ENCODE results near the gene G6PC3.
A peak's percentile ranks its signal among the peaks of the same experiment; 100 is the strongest.

G6PC3 gene

DNA sequence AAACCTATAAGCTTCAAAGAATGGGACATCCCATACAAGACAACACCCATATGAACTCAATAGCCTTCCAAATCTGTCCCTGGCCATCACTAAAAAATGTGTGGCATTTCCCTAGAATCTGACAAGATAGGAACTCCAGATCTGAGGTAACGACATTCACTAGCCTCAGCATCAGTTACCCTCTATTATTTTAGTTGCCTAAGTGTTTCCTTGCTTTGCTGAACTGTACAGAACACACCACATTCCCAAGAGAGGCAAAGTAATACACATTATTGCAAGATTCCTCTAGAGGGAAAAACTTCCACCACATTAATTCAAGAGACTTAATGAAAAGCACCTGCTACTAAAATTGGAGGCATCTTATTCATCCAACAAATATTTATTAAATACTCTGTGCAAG is 9.1 kb upstream of the G6PC3 start:
- no peak for DNase-seq (ENCODE audit: low spot score)

DNA sequence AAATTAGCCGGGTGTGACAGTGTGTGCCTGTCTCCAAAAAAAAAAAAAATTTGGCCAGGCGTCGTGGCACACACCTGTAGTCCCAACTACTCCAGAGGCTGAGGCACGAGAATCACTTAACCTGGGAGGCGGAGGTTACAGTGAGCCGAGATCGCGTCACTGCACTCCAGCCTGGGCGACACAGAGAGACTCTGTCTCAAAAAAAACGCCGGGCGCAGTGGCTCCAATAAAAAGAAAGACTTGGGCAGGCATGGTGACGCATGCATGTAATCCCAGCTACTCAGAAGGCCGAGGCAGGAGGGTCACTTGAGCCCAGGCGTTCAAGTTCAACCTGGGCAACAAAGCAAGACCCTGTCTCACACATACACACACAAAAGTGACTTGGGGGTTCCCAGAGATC is 7.7 kb upstream of the G6PC3 start:
- DNase-seq (ENCODE audit: low spot score) = no peak

DNA sequence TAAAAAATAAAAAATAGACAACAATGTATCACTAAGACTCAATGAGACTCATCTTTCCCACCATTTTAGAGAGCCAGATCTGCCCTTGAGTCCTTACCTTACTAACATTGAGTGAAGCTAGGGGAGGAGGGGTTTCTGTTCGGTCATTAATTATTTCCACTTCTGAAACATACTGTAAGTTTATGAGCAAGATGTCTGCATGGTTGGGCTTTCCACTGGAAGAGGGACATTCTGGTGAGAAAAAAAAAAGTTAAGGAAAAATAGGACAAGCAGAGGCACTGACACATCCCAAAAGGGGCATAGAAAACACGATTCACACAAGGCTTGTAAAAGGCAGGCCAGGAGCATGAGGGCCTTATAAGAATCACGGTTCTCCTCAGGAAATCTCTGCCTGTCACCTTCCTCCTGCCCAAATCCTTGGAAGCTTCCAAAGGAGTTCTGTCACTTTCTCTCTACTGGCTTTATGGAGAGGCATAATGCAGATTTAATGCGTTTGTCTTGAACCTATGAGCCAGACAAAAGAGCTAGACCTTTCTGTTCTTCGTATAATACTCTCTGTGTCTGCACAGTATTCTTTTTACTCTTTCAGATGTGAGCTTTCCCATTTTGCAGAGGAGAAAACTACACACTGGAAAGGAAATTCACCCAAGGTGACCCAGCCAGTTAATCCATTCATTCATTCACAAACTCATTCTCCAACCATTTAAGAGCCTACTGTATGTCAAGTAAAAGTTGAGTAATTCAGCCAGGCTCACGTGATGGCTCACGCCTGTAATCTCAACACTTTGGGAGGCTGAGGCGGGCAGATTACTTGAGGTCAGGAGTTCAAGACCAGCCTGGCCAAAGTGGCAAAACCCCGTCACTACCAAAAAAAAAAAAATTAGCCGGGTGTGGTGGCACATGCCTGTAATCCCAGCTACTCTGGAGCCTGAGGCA is 6.6 kb upstream of the G6PC3 start:
- DNase-seq (ENCODE audit: low spot score) = peak; percentile 42

GRCh38 chr17:44065668-44066203 is 4.8 kb upstream of the G6PC3 start:
- DNase-seq (ENCODE audit: low spot score) = peak; percentile 30

- DNase-seq (ENCODE audit: low spot score) = peak; percentile 91
Observed at GRCh38 chr17:44066204-44066930, 4.2 kb upstream of the G6PC3 start, which contains the start of gene LSM12. Gene LSM12, minus strand, starts transcription at chr17:44066671. Its CDS starts 84 bp downstream, at chr17:44066587.

DNA sequence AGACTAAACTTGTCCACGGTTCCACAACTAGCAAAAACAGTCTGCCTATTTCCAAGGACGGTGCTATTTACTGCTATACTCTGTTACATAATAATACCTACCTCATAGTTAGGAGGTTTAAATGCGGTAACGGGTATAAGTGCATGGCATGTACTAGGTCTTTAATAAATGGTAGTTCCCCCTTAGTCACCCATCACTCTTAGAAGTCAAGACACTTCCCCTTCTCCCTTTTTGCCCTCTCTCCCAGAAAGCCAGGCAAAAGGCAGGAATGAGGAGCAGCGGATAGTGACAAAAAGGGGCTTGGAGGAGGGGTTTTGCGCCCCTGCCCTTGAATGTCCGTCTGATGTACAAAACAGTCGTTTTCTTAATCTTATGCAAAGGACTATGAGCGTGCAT is 3.0 kb upstream of the G6PC3 start:
- no peak for DNase-seq (ENCODE audit: low spot score)

DNA sequence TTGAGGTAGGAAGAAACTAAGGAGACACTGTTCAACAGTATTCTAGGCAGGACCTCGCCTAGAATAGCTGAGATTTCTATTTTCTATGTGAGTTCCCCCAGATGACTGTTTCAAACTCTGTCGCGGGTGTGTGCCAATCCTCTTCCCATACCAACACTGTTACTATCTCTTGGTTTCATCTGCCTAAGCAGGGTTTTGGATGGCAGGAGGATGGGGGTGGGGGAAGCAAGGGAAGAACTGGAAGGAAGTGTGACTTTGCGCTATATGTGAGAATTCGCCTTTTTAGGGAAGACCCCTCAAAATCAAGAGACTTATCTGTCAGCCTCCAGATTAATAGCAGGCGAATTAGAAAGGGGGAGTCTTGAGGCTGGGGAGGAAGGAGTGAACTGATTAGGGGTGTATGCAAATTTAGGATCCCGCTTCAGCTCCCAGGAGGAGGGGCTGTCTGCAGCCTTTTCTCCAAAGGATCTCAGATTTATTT is 521 bp upstream of the G6PC3 start:
- peak; percentile 69 for DNase-seq (ENCODE audit: low spot score)

DNA sequence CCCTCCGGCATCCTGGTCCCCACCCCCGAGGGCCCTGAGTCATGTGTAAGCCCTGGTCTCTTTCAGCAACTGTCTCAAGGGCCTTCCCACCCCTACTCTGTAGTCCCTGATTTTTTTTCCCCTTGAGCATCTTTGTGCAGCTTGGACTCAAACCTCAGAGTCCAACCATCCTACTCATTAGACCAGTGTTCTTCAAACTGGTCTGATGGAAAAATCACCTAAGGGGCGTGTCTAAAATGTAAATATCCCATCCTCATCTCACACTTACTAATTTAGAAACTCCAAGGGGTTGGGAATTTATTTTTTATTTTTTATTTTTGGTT is 624 bp downstream of the G6PC3 start:
- peak; percentile 88 for DNase-seq (ENCODE audit: low spot score)

DNA sequence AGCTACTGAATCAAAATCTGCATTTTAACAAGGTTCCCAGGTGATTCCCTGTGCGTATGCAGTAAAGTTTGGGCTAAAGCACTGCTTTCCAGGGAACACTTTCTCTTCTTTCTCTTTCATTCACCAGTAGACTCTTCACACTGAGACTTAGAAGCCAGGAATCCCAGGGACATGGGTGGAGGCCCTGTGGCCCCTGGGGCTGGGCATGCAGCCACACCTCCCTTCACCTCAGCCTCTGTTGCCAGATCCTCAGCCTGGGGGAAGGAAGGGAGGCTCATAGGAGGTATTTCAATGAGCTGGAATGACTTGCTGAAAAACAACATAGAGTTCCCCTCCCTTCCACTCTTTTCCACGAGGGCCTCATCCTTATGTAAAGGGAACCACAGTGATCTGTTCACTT is 1.2 kb downstream of the G6PC3 start:
- no peak for DNase-seq (ENCODE audit: low spot score)

DNA sequence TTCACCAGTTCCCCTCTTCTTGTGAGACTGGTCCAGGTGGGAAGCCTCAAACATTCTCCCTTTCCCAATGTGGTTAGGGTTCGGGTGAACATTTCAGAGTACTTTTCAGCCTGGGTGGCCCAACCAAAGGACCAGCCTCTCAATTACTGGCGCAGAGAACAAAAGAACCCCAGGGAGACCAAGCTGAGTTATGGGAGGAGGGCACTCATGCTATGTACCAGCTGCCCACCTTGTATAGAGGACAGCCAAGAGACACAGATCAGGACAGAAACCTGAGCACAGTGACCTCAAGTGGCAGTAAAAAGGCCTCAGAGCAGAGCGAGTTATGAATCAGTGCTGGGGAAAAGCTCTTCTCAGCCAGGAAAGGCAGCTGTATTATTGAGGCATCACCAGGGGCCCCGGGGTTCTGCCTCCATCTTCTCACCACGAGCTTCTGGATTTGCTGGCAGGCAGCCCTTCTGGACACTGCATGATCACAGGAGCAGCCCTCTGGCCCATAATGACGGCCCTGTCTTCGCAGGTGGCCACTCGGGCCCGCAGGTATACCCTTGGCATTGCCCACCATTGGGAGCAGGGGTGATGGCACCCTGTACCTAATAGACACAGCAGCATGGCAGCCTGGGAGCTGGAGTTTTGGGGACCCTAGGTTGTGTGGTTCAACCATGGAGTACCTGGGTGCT is 3.8 kb downstream of the G6PC3 start:
- DNase-seq (ENCODE audit: low spot score) = no peak

DNA sequence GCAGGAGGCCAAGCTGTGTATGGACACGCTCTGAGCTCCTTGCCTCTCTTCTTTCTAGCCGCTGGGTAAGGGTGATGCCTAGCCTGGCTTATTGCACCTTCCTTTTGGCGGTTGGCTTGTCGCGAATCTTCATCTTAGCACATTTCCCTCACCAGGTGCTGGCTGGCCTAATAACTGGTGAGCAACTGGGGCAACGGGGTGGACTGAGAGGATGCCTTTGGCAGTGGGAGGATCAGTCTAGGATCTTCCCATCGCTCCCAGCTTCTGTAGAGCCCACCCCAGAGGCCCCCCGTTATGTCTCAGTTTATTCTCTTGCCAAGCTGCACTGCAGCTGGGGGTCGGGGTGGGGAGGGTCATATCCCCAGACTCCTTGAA is 4.4 kb downstream of the G6PC3 start:
- DNase-seq (ENCODE audit: low spot score) = no peak

DNA sequence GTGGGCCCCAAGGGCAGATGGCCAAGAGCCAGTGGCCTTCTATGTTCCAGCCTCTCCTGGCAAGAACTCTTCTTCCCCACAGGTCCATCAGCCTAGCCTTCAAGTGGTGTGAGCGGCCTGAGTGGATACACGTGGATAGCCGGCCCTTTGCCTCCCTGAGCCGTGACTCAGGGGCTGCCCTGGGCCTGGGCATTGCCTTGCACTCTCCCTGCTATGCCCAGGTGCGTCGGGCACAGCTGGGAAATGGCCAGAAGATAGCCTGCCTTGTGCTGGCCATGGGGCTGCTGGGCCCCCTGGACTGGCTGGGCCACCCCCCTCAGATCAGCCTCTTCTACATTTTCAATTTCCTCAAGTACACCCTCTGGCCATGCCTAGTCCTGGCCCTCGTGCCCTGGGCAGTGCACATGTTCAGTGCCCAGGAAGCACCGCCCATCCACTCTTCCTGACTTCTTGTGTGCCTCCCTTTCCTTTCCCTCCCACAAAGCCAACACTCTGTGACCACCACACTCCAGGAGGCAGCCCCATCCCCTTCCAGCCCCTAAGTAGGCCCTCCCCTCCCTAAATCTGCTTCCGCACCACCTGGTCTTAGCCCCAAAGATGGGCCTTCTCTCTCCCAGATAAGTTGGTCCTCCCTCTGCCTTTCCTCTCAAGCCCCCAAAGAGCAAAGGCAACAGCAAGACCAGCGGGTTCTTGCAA is 5.2 kb downstream of the G6PC3 start:
- no peak for DNase-seq (ENCODE audit: low spot score)

- no peak for DNase-seq (ENCODE audit: low spot score)
Observed at GRCh38 chr17:44076716-44077594, 6.4 kb downstream of the G6PC3 start.

GRCh38 chr17:44077595-44077909 is 7.0 kb downstream of the G6PC3 start:
- DNase-seq (ENCODE audit: low spot score) = no peak

DNA sequence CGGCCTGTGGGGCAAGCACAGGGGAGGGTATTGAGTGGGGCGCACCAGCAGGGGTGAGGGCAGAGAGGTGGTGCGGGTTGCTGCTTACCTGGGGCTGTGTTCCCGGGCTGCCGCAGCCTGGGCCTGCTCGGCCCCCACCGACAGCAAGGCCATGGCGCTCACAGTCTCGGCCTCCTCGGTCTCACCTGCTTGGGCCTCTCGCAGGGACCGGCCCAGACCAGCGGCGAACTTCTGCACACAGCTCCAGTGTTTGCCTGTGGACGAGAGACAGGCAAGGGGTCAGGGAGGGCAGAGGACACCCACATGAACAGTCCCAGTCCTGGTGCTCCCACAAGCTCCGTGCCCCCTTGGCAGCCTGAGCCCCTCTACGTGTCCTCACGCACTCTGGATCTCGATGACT is 7.9 kb downstream of the G6PC3 start:
- no peak for DNase-seq (ENCODE audit: low spot score)

- no peak for DNase-seq (ENCODE audit: low spot score)
Observed at GRCh38 chr17:44079877-44080821, 9.6 kb downstream of the G6PC3 start.

- DNase-seq (ENCODE audit: low spot score) = no peak
Observed at GRCh38 chr17:44081681-44082080, 11.1 kb downstream of the G6PC3 start.

DNA sequence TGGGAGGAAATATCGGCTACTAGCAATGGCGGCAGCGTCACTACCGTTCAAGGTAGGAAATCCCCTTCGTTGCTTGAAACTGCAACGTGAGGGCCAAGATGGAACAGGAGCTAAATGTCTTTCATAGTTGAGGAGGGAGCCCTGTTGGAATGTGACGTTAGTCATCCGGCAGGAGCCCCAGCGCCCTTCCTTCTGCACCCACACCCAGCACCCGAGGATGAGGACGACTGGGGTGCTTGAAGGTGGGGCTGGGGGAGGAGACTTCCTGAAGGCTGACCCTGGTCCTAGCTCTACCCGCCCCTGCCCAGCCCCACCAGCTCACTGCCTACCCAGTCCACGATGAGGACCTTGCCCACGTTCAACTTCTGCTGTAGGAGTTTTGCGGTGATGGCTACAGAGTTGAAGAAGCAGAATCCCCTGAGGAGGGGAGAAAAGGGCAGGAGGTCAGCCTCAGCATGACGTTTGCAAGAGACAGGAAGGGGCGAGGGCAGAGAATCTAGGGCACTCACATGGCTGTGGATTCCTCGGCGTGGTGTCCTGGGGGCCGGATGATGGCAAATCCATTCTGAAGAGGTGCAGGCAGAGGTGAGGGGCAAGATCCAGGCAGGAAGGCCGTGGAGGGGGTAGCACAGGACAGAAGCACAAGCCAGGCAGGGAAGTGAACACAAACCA is 11.9 kb downstream of the G6PC3 start:
- no peak for DNase-seq (ENCODE audit: low spot score)

DNA sequence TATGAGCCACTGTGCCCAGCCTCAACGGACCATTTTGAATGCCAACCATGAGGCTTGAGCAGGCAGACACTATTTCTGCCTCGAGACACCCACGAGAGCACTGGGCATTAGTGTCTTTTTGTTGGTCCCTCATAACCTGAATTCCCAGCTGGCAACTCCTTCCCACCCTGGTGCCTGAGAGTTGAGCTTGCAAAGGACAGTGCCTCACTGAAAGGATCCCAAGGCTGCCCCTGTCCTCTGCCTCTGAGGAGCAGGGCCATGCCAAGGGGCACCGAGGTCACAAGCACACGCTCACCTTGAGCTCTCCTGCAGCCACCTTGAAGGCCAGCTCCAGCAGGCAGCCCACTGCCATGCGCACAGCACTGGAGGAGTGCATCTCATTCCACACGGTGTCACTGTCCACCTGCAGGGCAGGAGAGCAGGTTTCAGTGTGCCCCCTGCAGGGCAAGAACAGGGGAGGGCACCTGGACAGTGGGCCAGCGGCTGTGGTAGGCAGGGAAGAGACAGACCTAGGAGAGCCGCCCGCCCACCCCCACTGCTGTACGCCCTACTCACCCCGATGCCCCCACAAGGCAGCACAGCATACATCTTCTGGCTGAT is 12.8 kb downstream of the G6PC3 start:
- no peak for DNase-seq (ENCODE audit: low spot score)
